H9 (cell line): ENCODE measurements around the gene RNF217. TPM values are rescaled to one million over a fixed set of nuclear protein-coding genes. Genes with fewer than 3 reads are reported as not detected.

ENCODE experiments used
- DNase-seq: peaks from one replicate; pipeline ENCODE4 v3.0.0-alpha.2; 2017
- H2AFZ ChIP-seq: one replicate; pipeline ENCODE4 v1.6.1; 2013; ENCODE audit warnings: mild to moderate bottlenecking, low read length, control low read depth, moderate library complexity
- H2AK5ac ChIP-seq: 2 replicates; pipeline ENCODE4 v1.6.1; 2013; ENCODE audit warnings: low read length, control low read depth, mixed read lengths; ENCODE audit not compliant: insufficient read length
- H2BK120ac ChIP-seq: one replicate; pipeline ENCODE4 v1.6.1; 2013; ENCODE audit warnings: low read depth, mild to moderate bottlenecking, low read length, control low read depth, inconsistent platforms; ENCODE audit not compliant: poor library complexity, severe bottlenecking
- H2BK12ac ChIP-seq: 2 replicates; pipeline ENCODE4 v1.6.1; 2013; ENCODE audit warnings: low read length, control low read depth, mixed read lengths, low read depth; ENCODE audit not compliant: insufficient read length
- H2BK15ac ChIP-seq: 2 replicates; pipeline ENCODE4 v1.6.1; 2013; ENCODE audit warnings: low read depth, low read length, control low read depth
- H2BK20ac ChIP-seq: one replicate; pipeline ENCODE4 v1.6.1; 2013; ENCODE audit warnings: low read depth, mild to moderate bottlenecking, low read length, control low read depth, inconsistent platforms; ENCODE audit not compliant: poor library complexity, severe bottlenecking
- H2BK5ac ChIP-seq: 2 replicates; pipeline ENCODE4 v1.6.1; 2013; ENCODE audit warnings: low read length, control low read depth, mixed read lengths; ENCODE audit not compliant: insufficient read length
- H3K14ac ChIP-seq: 2 replicates; pipeline ENCODE4 v1.6.1; 2013; ENCODE audit warnings: low read length, control low read depth; ENCODE audit not compliant: insufficient read depth
- H3K18ac ChIP-seq: 2 replicates; pipeline ENCODE4 v1.6.1; 2013; ENCODE audit warnings: low read depth, mild to moderate bottlenecking, mixed read lengths, low read length, control low read depth; ENCODE audit not compliant: insufficient read length
- H3K23ac ChIP-seq: 2 replicates; pipeline ENCODE4 v1.6.1; 2013; ENCODE audit warnings: low read length, control low read depth, mixed read lengths, low read depth; ENCODE audit not compliant: insufficient read length
- H3K23me2 ChIP-seq: 2 replicates; pipeline ENCODE4 v1.6.1; 2013; ENCODE audit warnings: low read depth, mild to moderate bottlenecking, mixed read lengths, low read length, control low read depth; ENCODE audit not compliant: insufficient read length, poor library complexity, severe bottlenecking
- H3K27ac ChIP-seq: 2 replicates; pipeline ENCODE4 v1.5.1; 2013; ENCODE audit warnings: low read length, control low read depth, mixed read lengths, low read depth; ENCODE audit not compliant: insufficient read length
- H3K27me3 ChIP-seq: 2 replicates; pipeline ENCODE4 v1.6.1; 2013; ENCODE audit warnings: low read length, control low read depth, inconsistent platforms; ENCODE audit not compliant: insufficient read depth
- H3K4ac ChIP-seq: 2 replicates; pipeline ENCODE4 v1.6.1; 2013; ENCODE audit warnings: low read depth, mild to moderate bottlenecking, control low read depth, inconsistent platforms, low read length, moderate library complexity
- H3K4me1 ChIP-seq: 2 replicates; pipeline ENCODE4 v1.6.1; 2013; ENCODE audit warnings: low read length, control low read depth, inconsistent platforms; ENCODE audit not compliant: insufficient read depth
- H3K4me2 ChIP-seq: 2 replicates; pipeline ENCODE4 v1.6.1; 2013; ENCODE audit warnings: low read length, control low read depth, mixed read lengths; ENCODE audit not compliant: insufficient read length, insufficient read depth
- H3K56ac ChIP-seq: 2 replicates; pipeline ENCODE4 v1.6.1; 2013; ENCODE audit warnings: low read depth, mild to moderate bottlenecking, mixed read lengths, low read length, control low read depth; ENCODE audit not compliant: insufficient read length
- H3K79me1 ChIP-seq: 2 replicates; pipeline ENCODE4 v1.6.1; 2013; ENCODE audit warnings: low read depth, mild to moderate bottlenecking, moderate library complexity, low read length, control low read depth, inconsistent platforms; ENCODE audit not compliant: insufficient read depth, poor library complexity, severe bottlenecking
- H3K79me2 ChIP-seq: 2 replicates; pipeline ENCODE4 v1.6.1; 2013; ENCODE audit warnings: low read length, control low read depth, inconsistent platforms; ENCODE audit not compliant: insufficient read depth
- H3K9ac ChIP-seq: 2 replicates; pipeline ENCODE4 v1.6.1; 2013; ENCODE audit warnings: low read length, control low read depth, mixed read lengths; ENCODE audit not compliant: insufficient read length; ENCODE audit errors: extremely low read depth
- H3K9me3 ChIP-seq: one replicate; pipeline ENCODE4 v1.6.1; 2013; ENCODE audit warnings: low read depth, low read length, inconsistent platforms; ENCODE audit not compliant: control insufficient read depth
- H3T11ph ChIP-seq: one replicate; pipeline ENCODE4 v1.6.1; 2013; ENCODE audit warnings: mild to moderate bottlenecking, low read length, control low read depth, inconsistent platforms
- H4K20me1 ChIP-seq: one replicate; pipeline ENCODE4 v1.6.1; 2013; ENCODE audit not compliant: control insufficient read depth, insufficient read length, insufficient read depth
- H4K5ac ChIP-seq: 2 replicates; pipeline ENCODE4 v1.6.1; 2013; ENCODE audit warnings: low read depth, mild to moderate bottlenecking, mixed read lengths, low read length, control low read depth; ENCODE audit not compliant: insufficient read length
- H4K8ac ChIP-seq: replicated peaks from 2 replicates; pipeline ENCODE4 v1.6.1; 2013; ENCODE audit warnings: low read length, control low read depth, mixed read lengths, low read depth; ENCODE audit not compliant: insufficient read length
- H4K91ac ChIP-seq: 2 replicates; pipeline ENCODE4 v1.6.1; 2013; ENCODE audit warnings: low read depth, mild to moderate bottlenecking, moderate library complexity, mixed read lengths, low read length, control low read depth; ENCODE audit not compliant: insufficient read length
- H3K27ac Mint-ChIP-seq, 3 experiments: 2 replicates in 2 of 3; 3 replicates in 1 of 3; pipeline ENCODE4 v1.8.0; 2020 to 2021; ENCODE audit warnings: mixed read lengths in 3 of 3, mild to moderate bottlenecking in 1 of 3, moderate library complexity in 1 of 3
- H3K27me3 Mint-ChIP-seq: 2 replicates; pipeline ENCODE4 v1.8.0; 2021; ENCODE audit warnings: low read depth, mild to moderate bottlenecking, moderate library complexity, mixed read lengths
- H3K36me3 Mint-ChIP-seq, 3 experiments: 2 replicates in 2 of 3; 3 replicates in 1 of 3; pipeline ENCODE4 v1.8.0; 2020 to 2021; ENCODE audit warnings: low read depth in 3 of 3, mixed read lengths in 3 of 3; ENCODE audit not compliant: insufficient read depth in 1 of 3
- H3K4me1 Mint-ChIP-seq, 2 experiments: 2 replicates each; pipeline ENCODE4 v1.8.0; 2020; ENCODE audit warnings: mixed read lengths in 2 of 2
- H3K4me3 Mint-ChIP-seq, 2 experiments: 2 replicates in 1 of 2; 3 replicates in 1 of 2; pipeline ENCODE4 v1.8.0; 2020 to 2021; ENCODE audit warnings: mild to moderate bottlenecking in 2 of 2, mixed read lengths in 2 of 2, moderate library complexity in 1 of 2
- H3K9me3 Mint-ChIP-seq, 2 experiments: 2 replicates in 1 of 2; 3 replicates in 1 of 2; pipeline ENCODE4 v1.8.0; 2020; ENCODE audit warnings: mild to moderate bottlenecking in 2 of 2, mixed read lengths in 2 of 2, moderate library complexity in 1 of 2
- CTCF ChIP-seq: fragments of 200-600 bp; sonication (generic); conservative IDR thresholded peaks from 3 replicates; pipeline ENCODE4 v1.8.0; 2021; ENCODE audit warnings: antibody characterized with exemption, mild to moderate bottlenecking
- total RNA-seq: library from RNA; stranded (reverse); gene quantifications from 2 replicates; pipeline ENCODE4 v1.2.1, GENCODE V29; 2021

The RNF217 gene
- total RNA-seq, 1 experiment from 2014 or later, result 9.6 TPM

- H3K79me1 ChIP-seq, result no peaks in the 10 kb centered on the region
- Mint-ChIP-seq H3K27ac (no peak overlapping the region), H3K27me3 (no peaks in the 10 kb centered on the region), H3K36me3 (no peaks in the 10 kb centered on the region), H3K9me3 (no peaks in the 10 kb centered on the region; a peak in 1 of 5 replicates), H3K4me3 (no peak overlapping the region), H3K4me1 (no peaks in the 10 kb centered on the region)
- no peak overlapping the region for H3K9ac ChIP-seq
- H3K4ac ChIP-seq, result no peak overlapping the region
- H3K9me3 ChIP-seq, result no peaks in the 10 kb centered on the region
- no peak overlapping the region for H2BK20ac ChIP-seq
- H3K79me2 ChIP-seq, result no peaks in the 10 kb centered on the region
- H3K23me2 ChIP-seq, result no peaks in the 10 kb centered on the region
- no peaks in the 10 kb centered on the region for H3K27me3 ChIP-seq
- no peak overlapping the region for H3K23ac ChIP-seq
- H3K4me1 ChIP-seq, result no peaks in the 10 kb centered on the region
- H2AFZ ChIP-seq, result no peak overlapping the region
- H4K5ac ChIP-seq, result no peak overlapping the region
- no peak for DNase-seq
- H3T11ph ChIP-seq, result no peak overlapping the region
- no peak overlapping the region for H3K18ac ChIP-seq
- H2BK120ac ChIP-seq, result no peak overlapping the region
- H2BK5ac ChIP-seq, result no peak overlapping the region
- H4K91ac ChIP-seq, result no peak overlapping the region
- no peak overlapping the region for H3K56ac ChIP-seq
- no peak overlapping the region for H3K14ac ChIP-seq
- no peak overlapping the region for H2BK12ac ChIP-seq
- H2AK5ac ChIP-seq, result no peak overlapping the region
- H4K8ac ChIP-seq, result no peak overlapping the region
- no peak overlapping the region for H3K4me2 ChIP-seq
- no peak overlapping the region for H2BK15ac ChIP-seq
- no peaks in the 10 kb centered on the region for H4K20me1 ChIP-seq
- no peak for TF ChIP-seq CTCF
- H3K27ac ChIP-seq, result no peak overlapping the region
Observed at GRCh38 chr6:124941259-124941658, 21.0 kb upstream of the RNF217 start.
